ENCODE data around the gene KRT73. TPM values are rescaled to one million over a fixed set of nuclear protein-coding genes. Genes with fewer than 3 reads are reported as not detected.

The KRT73 gene
- total and polyA plus RNA-seq, 2 of the 8 experiments (the other 6 are each of a cell fraction or from before 2014, with no cell fraction given) = not detected

GRCh38 chr12:52655720-52656124, 37.4 kb upstream of the KRT73 start (continued):
- TF ChIP-seq SUZ12 (IDR thresholded peaks at IDR 0.05; ENCODE audit: low read length) = no peak
- TF ChIP-seq BCL11A (IDR thresholded peaks at IDR 0.05; ENCODE audit: low read depth in 2 of 2, low read length in 2 of 2) = no peak

Data from H1 (cell line).